ENCODE measurements around the gene SEMA4D.

The SEMA4D gene

GRCh38 chr9:89427621-89428221, 70.2 kb downstream of the SEMA4D start:
- DNase-seq: no peak

GRCh38 chr9:89426384-89426961, 71.4 kb downstream of the SEMA4D start:
- DNase-seq: no peak

- DNase-seq: no peak
Observed at GRCh38 chr9:89425921-89426383, 72.0 kb downstream of the SEMA4D start.

DNA sequence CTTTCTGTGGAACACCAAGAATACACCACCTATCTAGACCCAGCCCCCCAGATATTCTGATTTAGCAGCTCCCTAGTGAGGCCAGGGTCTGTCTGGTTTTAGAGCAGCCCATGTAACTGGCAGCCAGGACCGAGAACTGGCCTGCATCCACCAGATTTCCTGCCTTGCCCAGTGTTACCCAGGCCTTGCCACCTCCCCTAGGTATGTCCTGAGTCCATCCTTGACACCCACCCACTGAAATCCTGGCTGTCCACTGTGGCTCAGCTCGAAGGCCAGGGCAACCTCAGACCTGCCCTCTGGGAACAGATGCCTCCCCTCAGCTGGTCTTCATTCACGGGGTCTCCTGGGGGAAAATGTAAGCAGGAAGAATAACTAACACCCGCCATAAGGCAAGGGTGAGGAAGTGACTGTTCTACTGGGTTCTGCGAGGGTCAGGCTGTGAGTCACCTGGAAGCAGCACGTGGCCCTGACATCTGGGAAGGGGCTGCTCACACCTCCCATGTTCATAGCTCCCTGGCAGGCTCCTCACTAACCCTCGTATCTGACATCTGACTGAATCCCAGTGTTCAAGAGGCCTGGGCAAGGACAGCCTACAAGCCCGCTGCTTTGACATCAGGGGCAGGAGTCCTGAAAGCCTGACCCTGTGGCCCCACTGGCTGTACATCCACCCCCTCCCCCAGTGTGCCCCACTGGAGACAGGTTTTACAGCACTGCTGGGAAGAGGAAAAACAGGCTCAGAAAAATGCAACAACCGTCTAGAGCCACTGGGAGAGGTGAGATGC, 72.7 kb downstream of the SEMA4D start:
- no peak for DNase-seq

DNA sequence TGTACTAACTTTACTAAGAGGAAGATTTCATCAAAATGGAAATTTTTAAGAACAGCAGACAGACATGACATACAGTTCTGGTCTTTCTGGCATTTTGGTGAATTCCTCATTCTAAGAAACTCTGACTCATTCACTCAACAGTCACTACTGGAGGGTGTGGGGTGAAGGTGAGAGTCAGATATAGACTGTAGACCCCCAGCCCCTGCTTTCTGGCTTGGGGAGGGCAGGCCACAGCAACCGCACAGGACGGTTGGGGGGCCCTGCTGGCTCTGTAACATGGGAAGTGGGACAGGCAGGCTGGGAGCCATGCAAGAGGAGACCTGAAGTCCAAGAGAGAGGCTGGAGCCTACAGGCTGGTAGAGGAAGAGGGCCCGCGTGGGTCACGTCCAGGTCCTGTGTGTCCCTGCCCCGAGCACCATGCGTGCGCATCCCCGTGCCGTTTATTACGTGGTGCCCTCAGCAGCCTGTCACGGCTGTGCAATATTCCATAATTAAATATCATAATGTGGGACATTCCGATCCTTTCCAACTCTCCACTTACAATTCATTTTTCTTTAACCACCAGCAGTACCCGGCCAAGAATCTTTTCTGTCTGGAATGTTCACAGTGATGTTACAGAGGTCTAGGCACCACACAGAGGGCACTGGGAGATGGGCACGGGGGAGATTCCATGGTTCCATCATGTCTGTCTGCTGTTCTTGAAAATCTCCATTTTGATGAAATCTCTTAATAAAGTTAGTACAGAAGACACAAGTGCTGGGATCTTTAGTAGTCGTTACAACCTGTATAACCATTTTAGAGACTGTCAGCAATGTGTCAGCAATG, 75.5 kb downstream of the SEMA4D start:
- DNase-seq: peak; percentile 59

GRCh38 chr9:89421595-89421994, 76.3 kb downstream of the SEMA4D start:
- DNase-seq: no peak

- no peak for DNase-seq
Observed at GRCh38 chr9:89420397-89421178, 77.3 kb downstream of the SEMA4D start.

DNA sequence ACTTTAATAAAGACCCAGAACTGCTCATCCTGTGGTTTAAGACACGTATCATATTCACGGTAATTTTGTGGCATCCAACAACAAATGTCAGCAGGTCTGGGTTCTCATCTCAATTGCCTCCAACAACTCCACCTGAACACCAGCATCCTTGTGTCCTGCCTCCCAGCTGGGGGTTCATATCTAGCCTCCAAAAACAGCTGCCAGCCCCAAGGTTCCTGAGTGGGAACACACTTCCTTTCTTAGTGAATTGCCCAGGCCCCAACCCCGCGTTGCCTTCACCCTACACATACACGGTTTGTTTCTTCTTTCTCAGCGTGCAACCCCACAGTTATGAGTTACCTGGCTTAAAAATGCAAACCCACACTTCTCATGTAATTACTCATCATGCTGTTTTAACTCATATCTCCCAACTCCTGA, 77.9 kb downstream of the SEMA4D start:
- DNase-seq: no peak

GRCh38 chr9:89418882-89419640, 78.9 kb downstream of the SEMA4D start:
- DNase-seq: no peak

DNA sequence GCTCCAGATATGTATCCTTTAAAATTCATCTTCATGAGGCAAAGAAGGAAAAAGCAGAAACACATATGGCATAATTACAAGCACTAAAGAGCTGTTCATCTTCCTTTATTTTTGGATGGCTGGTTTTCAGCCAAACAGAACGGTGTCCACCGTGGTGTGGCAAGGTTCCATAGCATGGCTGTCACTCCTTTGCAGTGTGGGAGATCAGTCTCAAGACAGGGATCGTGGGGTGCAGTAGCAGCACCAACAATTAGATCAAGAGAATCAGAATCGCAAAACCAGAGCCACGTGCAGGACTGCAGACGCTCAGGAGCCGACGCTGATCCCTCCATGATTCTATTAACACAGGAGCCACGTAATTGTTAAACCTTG, 79.5 kb downstream of the SEMA4D start:
- DNase-seq: no peak

DNA sequence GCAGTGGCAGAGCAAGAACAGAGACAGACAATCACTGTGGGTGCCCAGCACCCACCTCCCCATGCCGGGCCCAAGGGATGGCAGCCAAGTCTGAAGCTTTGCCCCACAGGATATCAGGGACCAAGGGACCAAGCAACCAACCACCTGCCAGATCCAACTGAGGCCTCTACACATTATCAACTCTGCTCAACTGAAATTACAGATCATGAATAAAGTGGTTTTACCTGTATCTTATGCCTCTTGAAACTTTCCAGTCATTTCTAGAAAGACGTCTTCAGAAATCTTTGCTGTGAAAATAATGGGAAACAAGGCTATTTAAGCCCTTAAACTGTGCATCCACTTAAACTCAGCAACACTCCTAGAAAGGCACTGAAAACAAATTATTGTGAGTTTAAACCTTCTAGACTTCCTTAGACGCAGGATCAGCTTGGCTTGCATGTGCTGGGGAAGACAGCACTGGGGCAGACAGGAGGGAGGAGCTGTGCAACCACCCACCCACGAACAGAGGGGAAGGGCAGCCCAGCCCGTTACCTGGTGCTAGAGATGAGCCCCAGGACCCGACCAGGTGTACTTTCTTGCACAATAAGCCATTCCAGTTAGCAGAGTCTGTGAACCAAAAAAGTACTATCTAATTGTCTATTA, 80.0 kb downstream of the SEMA4D start:
- no peak for DNase-seq

- no peak for DNase-seq
Observed at GRCh38 chr9:89414670-89415324, 83.1 kb downstream of the SEMA4D start.

DNA sequence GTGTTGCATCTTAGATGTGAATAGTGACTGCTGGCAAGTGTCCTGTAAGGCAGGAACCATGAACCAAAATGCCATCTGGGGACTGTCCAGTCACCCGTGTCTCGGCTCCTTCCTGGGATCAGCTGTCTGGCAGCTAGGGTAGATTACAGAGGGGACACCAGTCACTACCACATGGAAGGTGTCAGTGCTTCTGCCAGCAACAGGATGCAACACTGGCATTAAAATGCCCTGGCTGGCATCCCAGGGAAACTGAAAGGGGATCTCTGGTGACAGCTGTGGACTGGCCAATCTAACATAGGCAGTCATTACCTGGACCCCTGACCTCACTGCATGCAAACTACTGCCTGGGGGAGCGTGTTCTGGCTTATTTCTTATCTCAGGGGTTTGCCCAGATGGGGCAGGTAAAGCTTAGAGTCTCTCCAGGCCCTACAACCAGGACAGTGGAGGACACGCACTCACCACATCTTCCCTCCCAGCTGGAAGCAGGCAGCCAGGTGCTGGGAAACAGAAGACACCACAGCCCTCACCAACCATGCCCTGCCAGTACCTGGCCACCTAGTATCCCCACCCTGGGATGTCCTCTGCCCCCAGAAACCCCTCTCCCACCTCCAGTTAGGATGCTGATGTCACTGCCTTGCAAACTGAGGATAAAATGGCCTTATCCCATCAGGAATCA, 83.8 kb downstream of the SEMA4D start:
- DNase-seq: no peak

DNA sequence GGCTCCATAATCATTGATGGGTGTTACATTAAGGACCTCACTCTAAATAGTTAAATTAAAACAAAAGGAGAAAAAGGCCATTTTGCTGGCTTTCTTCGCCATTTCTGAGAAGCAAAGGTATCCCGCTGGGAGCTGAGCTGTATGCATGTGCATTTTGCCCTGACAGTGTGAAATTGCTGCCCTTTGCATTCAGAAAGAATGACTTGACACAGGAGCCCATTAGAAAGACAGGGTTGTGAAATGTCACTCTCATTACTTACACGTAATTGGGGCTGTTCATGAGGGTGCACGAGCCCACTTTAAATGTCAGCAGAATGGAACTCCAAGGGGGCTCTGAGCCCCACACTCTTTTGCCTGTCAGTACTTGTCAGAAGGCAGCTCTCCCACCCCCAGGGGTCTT, 85.0 kb downstream of the SEMA4D start:
- DNase-seq: no peak

- no peak for DNase-seq
Observed at GRCh38 chr9:89412541-89412940, 85.4 kb downstream of the SEMA4D start.

DNA sequence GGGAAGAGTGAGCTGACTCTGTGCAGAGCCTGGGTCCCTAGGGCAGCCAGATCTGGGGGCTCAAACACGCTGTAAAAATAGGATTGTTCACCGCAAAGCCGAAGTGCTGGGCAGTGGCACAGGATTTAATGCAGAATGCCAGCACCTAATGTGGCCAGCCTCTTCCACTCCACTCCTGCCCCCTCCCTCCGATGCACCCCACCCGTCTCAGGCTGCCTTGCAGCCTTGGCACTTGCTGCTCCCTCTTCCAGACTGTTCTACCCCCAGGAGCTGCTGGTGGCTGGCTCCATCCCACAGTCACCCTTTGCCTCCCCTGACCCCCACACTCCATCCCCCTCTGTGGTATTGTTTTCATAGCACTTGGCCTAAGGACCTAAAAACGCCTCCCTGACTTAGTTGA, 86.2 kb downstream of the SEMA4D start:
- no peak for DNase-seq

- no peak for DNase-seq
Observed at GRCh38 chr9:89410641-89411350, 87.1 kb downstream of the SEMA4D start.

- DNase-seq: no peak
Observed at GRCh38 chr9:89410022-89410421, 87.9 kb downstream of the SEMA4D start.

DNA sequence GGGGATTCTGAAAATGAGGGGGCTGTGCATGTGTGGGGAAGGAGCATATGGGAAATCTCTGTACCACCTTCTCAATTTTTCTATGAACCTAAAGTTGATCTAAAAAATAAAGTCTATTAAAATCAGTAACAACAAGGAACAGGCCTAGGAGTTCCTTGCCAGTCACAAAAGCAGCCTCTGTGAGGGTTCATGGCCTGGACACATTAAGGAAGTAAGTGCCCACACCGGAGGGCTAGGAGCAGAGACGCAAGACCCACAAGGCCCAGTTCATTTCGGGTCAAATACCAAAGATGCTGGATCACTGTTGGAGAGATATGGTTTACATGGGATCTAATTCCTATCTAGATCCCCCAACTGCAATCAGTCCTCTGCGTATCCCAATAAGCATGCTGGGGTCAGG, 88.4 kb downstream of the SEMA4D start:
- no peak for DNase-seq

All from GF-D8 (cell line).